Immature natural killer cell (primary cell): ENCODE results near the gene VWC2. TPM values are rescaled to one million over a fixed set of nuclear protein-coding genes. Genes with fewer than 3 reads are reported as not detected.

Experiments
- DNase-seq, 3 donors: peaks; one replicate each; pipeline ENCODE4 v3.0.0; 2022; ENCODE audit warnings: mixed read lengths in 1 of 3
- H3K27ac Mint-ChIP-seq, 6 donors: one replicate each; pipeline ENCODE4 v1.8.0; 2020; ENCODE audit warnings: mixed read lengths in 6 of 6, mild to moderate bottlenecking in 5 of 6, inconsistent platforms in 4 of 6, moderate library complexity in 3 of 6
- H3K27me3 Mint-ChIP-seq, 3 donors: one replicate each; pipeline ENCODE4 v1.8.0; 2020 to 2021; ENCODE audit warnings: low read depth in 3 of 3, mild to moderate bottlenecking in 3 of 3, mixed read lengths in 3 of 3, moderate library complexity in 3 of 3, inconsistent platforms in 1 of 3
- H3K36me3 Mint-ChIP-seq, 3 donors: one replicate each; pipeline ENCODE4 v1.8.0; 2020; ENCODE audit warnings: mixed read lengths in 3 of 3, inconsistent platforms in 2 of 3, mild to moderate bottlenecking in 2 of 3
- H3K4me1 Mint-ChIP-seq, 2 donors: one replicate each; pipeline ENCODE4 v1.8.0; 2020; ENCODE audit warnings: inconsistent platforms in 2 of 2, mild to moderate bottlenecking in 2 of 2, mixed read lengths in 2 of 2, moderate library complexity in 1 of 2
- H3K4me3 Mint-ChIP-seq, 5 donors: one replicate each; pipeline ENCODE4 v1.8.0; 2020; ENCODE audit warnings: mild to moderate bottlenecking in 5 of 5, mixed read lengths in 5 of 5, inconsistent platforms in 3 of 5, moderate library complexity in 3 of 5
- H3K9me3 Mint-ChIP-seq, 6 donors: one replicate each; pipeline ENCODE4 v1.8.0; 2020; ENCODE audit warnings: mild to moderate bottlenecking in 6 of 6, mixed read lengths in 6 of 6, inconsistent platforms in 4 of 6, moderate library complexity in 3 of 6
- polyA plus RNA-seq, 3 donors: library from polyadenylated mRNA; unstranded; fragments of 300-500 nt; fragmentation: Illumina TruSeq; gene quantifications; one replicate each; pipeline ENCODE4 v1.2.3, GENCODE V29; 2021

Gene VWC2
- polyA plus RNA-seq, 3 donors from 2014 or later: not detected

DNA sequence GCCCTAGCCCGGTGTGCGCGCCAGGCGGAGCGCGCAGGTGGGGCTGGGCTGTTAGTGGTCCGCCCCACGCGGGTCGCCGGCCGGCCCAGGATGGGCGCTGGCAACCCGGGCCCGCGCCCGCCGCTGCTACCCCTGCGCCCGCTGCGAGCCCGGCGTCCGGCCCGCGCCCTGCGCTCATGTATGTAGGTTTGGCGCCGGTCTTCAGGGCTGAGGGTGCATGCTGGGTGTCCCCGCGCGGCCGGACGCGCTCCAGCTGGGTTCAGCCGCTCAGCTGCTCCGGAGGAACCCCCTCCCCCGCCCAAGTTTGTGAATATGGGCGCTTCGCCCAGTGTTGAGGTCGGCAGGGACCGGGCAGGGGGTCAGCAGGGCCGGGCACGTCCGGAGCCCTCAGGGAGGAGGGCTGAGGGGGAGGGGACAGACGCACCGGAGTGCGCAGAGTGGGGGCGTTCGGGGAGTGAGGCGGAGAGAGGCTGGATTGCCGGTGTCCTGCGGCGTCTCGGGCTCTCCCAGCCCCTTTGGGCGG is 559 bp downstream of the VWC2 start:
- H3K9me3 Mint-ChIP-seq: peaks cover 6 to 25% (median 12%) of the 10 kb centered on the region in 6 donors
- H3K4me1 Mint-ChIP-seq: peaks cover 0 to 1% of the 10 kb centered on the region in 2 donors
- H3K4me3 Mint-ChIP-seq: no peak overlapping the region
- DNase-seq: no peak
- H3K27ac Mint-ChIP-seq: no peak overlapping the region
- H3K27me3 Mint-ChIP-seq: peaks cover 10 to 23% (median 14%) of the 10 kb centered on the region in 3 donors
- H3K36me3 Mint-ChIP-seq: peaks cover 3 to 4% (median 3%) of the 10 kb centered on the region in 3 donors

DNA sequence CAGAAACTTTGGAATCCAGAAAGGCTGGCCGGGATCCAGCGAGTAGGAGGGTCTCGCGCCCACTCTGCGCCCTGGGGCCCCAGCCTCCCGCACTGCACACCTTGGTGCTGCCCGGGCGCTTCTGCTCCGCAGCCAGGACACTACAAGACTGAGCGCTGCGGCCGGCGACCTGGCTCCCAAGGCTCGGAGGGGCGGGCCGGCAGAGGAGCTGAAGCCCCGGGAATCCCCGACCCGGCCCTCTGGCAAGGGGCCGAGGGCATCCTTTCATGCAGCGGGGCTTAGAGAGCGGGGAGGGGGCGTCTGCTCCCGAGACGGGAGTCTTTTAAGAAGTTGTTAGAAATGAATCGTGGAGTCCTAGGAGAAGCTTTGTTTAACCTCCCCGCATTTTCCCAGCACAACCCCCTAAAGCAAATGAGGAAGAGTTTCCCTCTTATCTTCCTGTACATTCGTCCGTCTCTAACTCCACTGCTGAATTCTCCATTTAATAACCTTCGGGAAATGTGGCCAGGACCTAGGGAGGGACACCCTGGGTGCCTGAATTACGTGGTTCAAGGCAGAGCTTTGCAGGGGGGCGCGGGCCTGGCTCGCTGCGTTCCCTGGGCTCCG is 1.1 kb downstream of the VWC2 start:
- peaks cover 10 to 23% (median 14%) of the 10 kb centered on the region in 3 donors for H3K27me3 Mint-ChIP-seq
- H3K4me1 Mint-ChIP-seq: peaks cover 0 to 1% of the 10 kb centered on the region in 2 donors
- DNase-seq: no peak
- no peak overlapping the region for H3K27ac Mint-ChIP-seq
- peaks cover 6 to 25% (median 12%) of the 10 kb centered on the region in 6 donors for H3K9me3 Mint-ChIP-seq
- no peak overlapping the region for H3K4me3 Mint-ChIP-seq
- peaks cover 3 to 4% (median 3%) of the 10 kb centered on the region in 3 donors for H3K36me3 Mint-ChIP-seq

DNA sequence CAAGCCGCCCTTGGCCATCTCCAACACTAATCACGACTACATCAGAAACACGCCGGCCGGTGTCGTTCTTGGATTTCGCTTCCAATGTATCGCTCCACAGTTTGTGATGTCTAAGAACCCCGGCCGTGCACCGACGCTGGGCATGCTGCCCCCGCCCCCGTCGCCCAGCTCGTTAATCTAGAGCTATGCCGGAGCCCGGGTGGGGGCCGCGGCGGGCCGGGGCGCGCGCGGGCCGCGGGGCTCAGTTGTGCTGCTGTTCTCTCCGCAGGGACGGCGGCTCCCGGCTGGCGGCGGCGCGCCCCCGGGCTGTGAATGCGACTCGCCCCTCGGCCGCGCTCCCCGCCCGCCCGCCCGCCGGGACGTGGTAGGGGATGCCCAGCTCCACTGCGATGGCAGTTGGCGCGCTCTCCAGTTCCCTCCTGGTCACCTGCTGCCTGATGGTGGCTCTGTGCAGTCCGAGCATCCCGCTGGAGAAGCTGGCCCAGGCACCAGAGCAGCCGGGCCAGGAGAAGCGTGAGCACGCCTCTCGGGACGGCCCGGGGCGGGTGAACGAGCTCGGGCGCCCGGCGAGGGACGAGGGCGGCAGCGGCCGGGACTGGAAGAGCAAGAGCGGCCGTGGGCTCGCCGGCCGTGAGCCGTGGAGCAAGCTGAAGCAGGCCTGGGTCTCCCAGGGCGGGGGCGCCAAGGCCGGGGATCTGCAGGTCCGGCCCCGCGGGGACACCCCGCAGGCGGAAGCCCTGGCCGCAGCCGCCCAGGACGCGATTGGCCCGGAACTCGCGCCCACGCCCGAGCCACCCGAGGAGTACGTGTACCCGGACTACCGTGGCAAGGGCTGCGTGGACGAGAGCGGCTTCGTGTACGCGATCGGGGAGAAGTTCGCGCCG is 1.9 kb downstream of the VWC2 start:
- Mint-ChIP-seq H3K4me3 (no peak overlapping the region), H3K36me3 (peaks cover 3 to 4% (median 3%) of the 10 kb centered on the region in 3 donors), H3K27me3 (peaks cover 11 to 23% (median 14%) of the 10 kb centered on the region in 3 donors), H3K9me3 (peaks cover 5 to 21% (median 11%) of the 10 kb centered on the region in 6 donors), H3K4me1 (peaks cover 0 to 1% of the 10 kb centered on the region in 2 donors), H3K27ac (no peak overlapping the region)
- DNase-seq: no peak

DNA sequence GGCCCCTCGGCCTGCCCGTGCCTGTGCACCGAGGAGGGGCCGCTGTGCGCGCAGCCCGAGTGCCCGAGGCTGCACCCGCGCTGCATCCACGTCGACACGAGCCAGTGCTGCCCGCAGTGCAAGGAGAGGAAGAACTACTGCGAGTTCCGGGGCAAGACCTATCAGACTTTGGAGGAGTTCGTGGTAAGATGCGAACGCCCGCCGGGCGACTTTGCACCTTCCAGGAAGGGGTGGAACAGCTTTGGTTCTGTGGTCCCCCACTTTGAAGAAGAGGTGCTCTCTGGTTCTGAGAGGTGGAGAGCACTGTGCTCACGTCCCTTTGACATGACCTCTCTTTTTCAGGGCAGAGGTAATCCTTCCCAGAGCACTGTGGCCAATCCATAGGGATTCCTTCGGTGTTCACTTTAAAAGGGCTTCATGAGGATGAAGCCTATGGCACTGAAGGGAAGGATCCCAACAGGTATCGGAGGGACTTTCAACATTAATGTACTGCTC is 2.6 kb downstream of the VWC2 start:
- H3K36me3 Mint-ChIP-seq: peaks cover 3 to 4% (median 3%) of the 10 kb centered on the region in 3 donors
- H3K27me3 Mint-ChIP-seq: peaks cover 9 to 20% (median 14%) of the 10 kb centered on the region in 3 donors
- peaks cover 5 to 19% (median 10%) of the 10 kb centered on the region in 6 donors for H3K9me3 Mint-ChIP-seq
- H3K4me3 Mint-ChIP-seq: no peak overlapping the region
- no peak for DNase-seq
- H3K4me1 Mint-ChIP-seq: peaks cover 0 to 1% of the 10 kb centered on the region in 2 donors
- no peak overlapping the region for H3K27ac Mint-ChIP-seq

DNA sequence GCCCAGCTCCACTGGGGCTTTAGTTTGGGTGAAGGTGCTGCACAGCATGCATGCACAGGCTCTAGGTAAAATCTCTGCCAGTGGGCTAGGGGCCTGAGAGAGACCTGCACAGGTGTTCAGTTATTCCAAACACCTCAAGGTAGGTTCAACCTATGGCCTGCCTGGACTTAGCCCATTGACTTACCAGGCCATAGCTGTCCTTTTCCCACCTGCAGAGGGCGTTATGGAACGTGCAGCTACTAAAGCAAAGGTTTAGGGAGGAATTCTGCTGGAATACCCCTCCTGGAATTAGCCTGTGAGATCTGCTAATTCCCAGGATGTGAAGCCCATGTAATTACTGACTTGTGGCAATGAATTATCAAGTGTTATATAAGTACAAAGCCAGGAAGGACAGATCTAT is 3.6 kb downstream of the VWC2 start:
- no peak overlapping the region for H3K27ac Mint-ChIP-seq
- H3K9me3 Mint-ChIP-seq: peaks cover 2 to 13% (median 10%) of the 10 kb centered on the region in 6 donors
- H3K36me3 Mint-ChIP-seq: peaks cover 3 to 4% (median 3%) of the 10 kb centered on the region in 3 donors
- peaks cover 9 to 19% (median 11%) of the 10 kb centered on the region in 3 donors for H3K27me3 Mint-ChIP-seq
- H3K4me3 Mint-ChIP-seq: no peak overlapping the region
- peaks cover 0 to 1% of the 10 kb centered on the region in 2 donors for H3K4me1 Mint-ChIP-seq
- no peak for DNase-seq

DNA sequence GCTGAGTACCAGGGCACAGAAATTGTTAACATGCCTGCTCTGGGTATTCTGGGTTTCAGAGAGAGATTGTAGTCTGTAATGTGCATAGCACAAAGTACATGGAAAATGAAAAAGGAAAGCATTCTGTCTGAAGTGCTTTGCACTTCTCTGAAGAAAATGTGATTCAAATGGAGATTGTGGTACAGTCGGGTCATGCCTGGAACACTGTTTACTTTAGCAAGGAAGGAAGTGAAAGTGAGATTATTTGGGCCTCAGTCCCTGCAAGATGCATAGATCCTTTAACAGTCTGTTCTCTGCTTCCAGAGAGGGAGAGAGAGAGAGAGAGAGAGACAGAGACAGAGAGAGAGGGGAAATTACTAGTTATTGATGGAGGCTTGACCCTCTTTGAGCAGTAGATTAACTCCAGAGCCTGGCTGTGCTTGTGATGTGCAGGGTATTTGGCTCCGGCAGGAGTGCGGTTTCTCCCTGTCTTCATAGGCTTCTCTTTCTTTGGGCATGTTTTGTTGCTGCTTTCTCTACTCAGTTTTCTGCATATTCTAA is 5.4 kb downstream of the VWC2 start:
- H3K4me1 Mint-ChIP-seq: no peaks in the 10 kb centered on the region
- H3K27me3 Mint-ChIP-seq: peaks cover 5 to 8% (median 6%) of the 10 kb centered on the region in 3 donors
- H3K4me3 Mint-ChIP-seq: no peak overlapping the region
- H3K36me3 Mint-ChIP-seq: peaks cover 0 to 3% (median 0%) of the 10 kb centered on the region in 3 donors
- no peak for DNase-seq
- H3K27ac Mint-ChIP-seq: no peak overlapping the region
- peaks cover 0 to 8% (median 4%) of the 10 kb centered on the region in 6 donors for H3K9me3 Mint-ChIP-seq

DNA sequence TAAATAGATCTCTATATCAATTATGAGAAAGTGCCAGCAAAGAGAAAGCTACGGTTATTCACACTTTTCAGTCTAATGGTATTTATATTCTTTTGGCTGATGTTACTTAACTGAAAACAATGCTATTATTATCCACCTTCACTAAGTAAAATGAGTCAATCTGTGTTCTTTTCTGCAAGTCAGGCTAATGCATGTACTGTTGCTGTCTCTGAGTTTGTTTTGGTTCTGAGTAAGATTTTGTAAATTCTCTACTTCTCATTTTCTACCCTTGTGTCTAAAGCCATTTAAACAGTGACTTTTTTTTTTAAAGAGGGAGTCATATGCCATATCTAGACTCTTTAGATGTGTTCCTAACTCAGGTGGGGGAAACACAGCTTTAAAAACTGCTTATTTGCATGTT is 7.5 kb downstream of the VWC2 start:
- H3K9me3 Mint-ChIP-seq: peaks cover 0 to 9% (median 3%) of the 10 kb centered on the region in 6 donors
- no peak for DNase-seq
- H3K4me1 Mint-ChIP-seq: no peaks in the 10 kb centered on the region
- H3K4me3 Mint-ChIP-seq: no peak overlapping the region
- peaks cover 3 to 8% (median 5%) of the 10 kb centered on the region in 3 donors for H3K27me3 Mint-ChIP-seq
- peaks cover 0 to 3% (median 0%) of the 10 kb centered on the region in 3 donors for H3K36me3 Mint-ChIP-seq
- no peak overlapping the region for H3K27ac Mint-ChIP-seq

DNA sequence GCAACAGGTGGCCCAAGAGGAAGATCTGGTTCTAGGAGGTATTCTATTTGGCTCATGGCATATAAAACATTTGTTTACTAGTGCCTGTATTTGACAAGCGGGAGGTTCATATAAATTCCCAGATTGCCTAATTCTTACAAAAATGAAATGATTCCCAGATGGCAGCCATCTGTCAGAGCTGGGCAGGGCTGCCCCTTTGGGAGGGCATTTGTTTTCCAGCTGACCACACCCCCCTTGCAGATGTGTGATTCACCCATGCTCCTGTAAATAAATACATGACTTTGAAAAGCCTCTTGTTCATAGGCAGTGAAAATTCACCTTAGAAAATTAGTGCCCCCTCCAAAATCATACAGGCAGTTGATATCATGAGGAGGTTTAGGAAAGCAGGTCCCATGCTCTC is 8.6 kb downstream of the VWC2 start:
- no peak overlapping the region for H3K27ac Mint-ChIP-seq
- H3K4me1 Mint-ChIP-seq: no peaks in the 10 kb centered on the region
- no peak for DNase-seq
- H3K9me3 Mint-ChIP-seq: peaks cover 0 to 9% (median 3%) of the 10 kb centered on the region in 6 donors
- H3K27me3 Mint-ChIP-seq: peaks cover 0 to 5% (median 3%) of the 10 kb centered on the region in 3 donors
- no peak overlapping the region for H3K4me3 Mint-ChIP-seq
- no peaks in the 10 kb centered on the region for H3K36me3 Mint-ChIP-seq

DNA sequence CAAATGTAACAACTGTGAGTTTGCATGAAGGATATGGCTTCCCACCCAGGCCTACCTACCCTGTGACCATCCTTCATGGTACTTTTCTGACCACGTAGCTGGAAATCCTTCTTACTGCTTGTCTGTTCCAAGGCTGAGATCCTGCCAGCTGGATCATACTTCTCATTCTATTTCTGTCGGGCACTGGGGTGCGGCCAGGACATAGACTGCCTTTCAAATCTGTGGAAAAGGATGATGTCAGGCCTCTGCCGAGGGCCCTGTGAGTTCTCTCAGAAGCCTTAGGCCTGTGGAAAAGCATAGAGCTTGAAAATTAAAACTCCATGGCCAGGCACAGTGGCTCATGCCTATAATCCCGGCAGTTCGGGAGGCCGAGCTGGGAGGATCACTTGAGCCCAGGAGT is 10.0 kb downstream of the VWC2 start:
- DNase-seq: no peak
- H3K4me1 Mint-ChIP-seq: peaks cover 0 to 1% of the 10 kb centered on the region in 2 donors
- no peak overlapping the region for H3K27ac Mint-ChIP-seq
- no peaks in the 10 kb centered on the region for H3K36me3 Mint-ChIP-seq
- H3K9me3 Mint-ChIP-seq: peaks cover 0 to 9% (median 2%) of the 10 kb centered on the region in 6 donors
- H3K4me3 Mint-ChIP-seq: no peak overlapping the region
- peaks cover 1 to 4% (median 3%) of the 10 kb centered on the region in 3 donors for H3K27me3 Mint-ChIP-seq

DNA sequence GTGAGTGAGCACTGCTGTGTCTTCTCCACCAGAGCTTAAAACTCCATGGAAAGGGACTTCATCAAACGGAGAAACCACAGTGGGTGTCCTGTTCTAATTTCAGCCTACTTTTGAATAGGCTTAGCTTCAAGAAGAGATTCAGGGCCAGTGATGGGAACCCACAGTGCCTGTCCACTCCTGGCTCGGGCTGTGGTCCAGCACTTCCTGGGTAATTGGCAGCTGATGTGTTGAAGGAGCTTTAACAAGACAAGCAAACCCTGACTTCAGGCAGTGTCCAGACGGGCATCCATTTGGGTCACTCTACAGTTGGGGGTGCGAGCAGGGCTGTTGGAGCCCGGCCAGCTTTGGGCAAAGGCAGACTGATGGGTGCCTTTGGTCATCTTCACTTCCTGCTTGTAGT is 14.5 kb downstream of the VWC2 start:
- H3K27ac Mint-ChIP-seq: no peak overlapping the region
- peaks cover 0 to 8% (median 2%) of the 10 kb centered on the region in 6 donors for H3K9me3 Mint-ChIP-seq
- H3K4me3 Mint-ChIP-seq: no peak overlapping the region
- no peak for DNase-seq
- H3K4me1 Mint-ChIP-seq: peaks cover 0 to 1% of the 10 kb centered on the region in 2 donors
- no peaks in the 10 kb centered on the region for H3K36me3 Mint-ChIP-seq
- peaks cover 0 to 5% (median 1%) of the 10 kb centered on the region in 3 donors for H3K27me3 Mint-ChIP-seq

DNA sequence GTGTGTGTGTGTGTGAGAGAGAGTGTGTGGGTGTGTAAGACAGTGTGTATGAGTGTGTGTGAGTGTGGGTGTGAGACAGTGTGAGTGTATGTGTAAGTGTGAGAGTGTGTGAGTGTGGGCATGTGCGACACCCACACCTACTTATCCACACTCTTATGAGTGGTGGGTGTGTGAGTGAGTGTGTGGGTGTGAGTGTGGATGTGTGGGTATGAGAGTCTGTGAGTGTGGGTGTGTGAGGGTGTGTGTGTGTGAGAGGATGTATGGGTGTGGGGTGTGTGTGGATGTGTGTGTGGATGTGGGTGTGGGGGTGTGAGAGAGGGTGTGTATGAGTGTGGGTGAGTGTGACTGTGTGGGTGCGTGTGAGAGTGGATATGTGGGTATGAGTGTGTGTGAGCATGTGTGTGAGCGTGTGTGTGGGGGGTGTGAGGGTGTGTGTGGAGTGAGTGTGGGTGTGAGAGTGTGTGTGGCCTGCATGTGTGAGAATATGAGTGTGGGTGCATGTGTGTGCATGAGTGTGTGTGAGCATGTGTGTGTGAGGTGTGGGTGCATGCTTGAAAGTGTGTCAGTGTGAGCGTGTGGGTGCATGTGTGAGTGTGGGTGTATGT is 15.1 kb downstream of the VWC2 start:
- Mint-ChIP-seq H3K27me3 (peaks cover 0 to 5% (median 1%) of the 10 kb centered on the region in 3 donors), H3K9me3 (peaks cover 0 to 8% (median 2%) of the 10 kb centered on the region in 6 donors), H3K4me3 (no peak overlapping the region), H3K4me1 (peaks cover 0 to 1% of the 10 kb centered on the region in 2 donors), H3K27ac (no peak overlapping the region), H3K36me3 (no peaks in the 10 kb centered on the region)
- no peak for DNase-seq

DNA sequence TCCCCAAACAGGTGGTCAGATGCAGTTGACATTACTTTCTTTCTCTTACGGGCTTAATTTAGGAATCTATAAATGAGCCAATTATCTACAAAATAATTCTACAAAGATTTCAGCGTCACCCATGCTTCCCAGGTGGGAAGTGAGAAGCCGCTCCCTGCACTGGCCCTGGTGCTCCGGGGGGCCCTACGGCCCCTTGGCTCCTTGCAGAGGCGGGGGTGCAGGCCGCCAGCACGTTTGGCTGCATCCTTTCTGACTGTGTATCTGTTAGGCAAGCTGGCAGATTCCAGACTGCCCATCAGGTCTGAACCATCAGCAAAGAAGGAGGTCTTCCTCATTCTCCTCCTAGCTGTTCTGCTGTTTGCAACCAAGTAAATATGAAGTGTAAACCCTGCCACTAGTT is 16.3 kb downstream of the VWC2 start:
- Mint-ChIP-seq H3K9me3 (peaks cover 0 to 8% (median 2%) of the 10 kb centered on the region in 6 donors), H3K36me3 (no peaks in the 10 kb centered on the region), H3K27me3 (peaks cover 0 to 5% (median 1%) of the 10 kb centered on the region in 3 donors), H3K4me3 (no peak overlapping the region), H3K4me1 (peaks cover 0 to 1% of the 10 kb centered on the region in 2 donors), H3K27ac (no peak overlapping the region)
- no peak for DNase-seq

DNA sequence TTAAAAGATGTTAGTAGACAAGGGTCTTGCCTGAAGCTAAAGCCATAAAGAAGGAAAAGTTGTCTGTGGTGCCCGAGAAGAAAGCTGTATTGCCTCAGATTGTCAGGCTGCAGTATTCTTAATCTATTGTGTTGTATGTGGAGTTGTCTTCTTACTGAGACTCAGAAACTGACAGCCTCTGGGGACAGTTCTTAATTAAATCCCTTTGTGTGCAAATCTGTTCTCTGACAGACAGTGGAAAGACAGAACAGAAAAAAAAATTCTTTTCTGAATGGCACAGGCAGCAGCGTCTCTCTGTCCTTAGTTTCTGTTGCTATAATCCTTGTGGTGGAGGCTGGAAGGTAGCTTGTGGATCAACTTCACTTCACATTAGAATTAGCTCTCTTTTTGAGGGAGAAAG is 16.8 kb downstream of the VWC2 start:
- Mint-ChIP-seq H3K36me3 (no peaks in the 10 kb centered on the region), H3K4me1 (peaks cover 0 to 1% of the 10 kb centered on the region in 2 donors), H3K27me3 (peaks cover 0 to 5% (median 1%) of the 10 kb centered on the region in 3 donors)

More for the DNA sequence above, 16.8 kb downstream of the VWC2 start:
- peaks cover 0 to 8% (median 2%) of the 10 kb centered on the region in 6 donors for H3K9me3 Mint-ChIP-seq
- no peak for DNase-seq
- no peak overlapping the region for H3K27ac Mint-ChIP-seq
- no peak overlapping the region for H3K4me3 Mint-ChIP-seq
